SU-DHL-6 (cell line): ENCODE data around the gene FREY1.

Experiments
- EZH2phosphoT487 ChIP-seq: fragments of 200-600 bp; sonication (generic), shearing (Covaris generic); conservative IDR thresholded peaks from 2 replicates; pipeline ENCODE4 v1.6.1; 2018; ENCODE audit warnings: mild to moderate bottlenecking, antibody characterized with exemption, low read length, moderate library complexity, mixed read lengths
- TF ChIP-seq, protein P1 (sequence below): fragments of 200-600 bp; sonication (generic); IDR thresholded peaks from one replicate; pipeline ENCODE4 v1.5.1; 2017; ENCODE audit warnings: antibody characterized with exemption, mild to moderate bottlenecking, low read length, moderate library complexity; ENCODE audit not compliant: insufficient read depth, poor library complexity, severe bottlenecking

DNA sequence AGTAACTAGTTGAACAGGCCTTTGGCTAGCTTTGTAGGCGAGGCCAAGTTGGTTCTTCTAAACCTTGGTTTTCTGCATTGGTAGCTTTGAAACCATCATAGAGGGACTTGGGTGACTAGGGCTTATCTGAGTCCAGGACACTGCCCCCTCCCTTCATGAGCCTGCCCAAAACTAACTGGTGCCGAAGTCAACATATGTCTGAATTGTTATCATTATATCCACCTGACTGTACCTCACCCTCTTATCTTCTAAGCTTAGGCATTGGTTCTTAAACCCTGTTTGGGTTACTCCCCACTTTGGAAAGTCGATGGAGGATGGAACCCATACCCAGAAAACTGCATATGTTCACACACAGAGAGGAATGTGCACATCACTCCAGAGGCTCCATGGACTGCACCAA is 29.2 kb downstream of the FREY1 start:
- TF ChIP-seq, protein P1, sequence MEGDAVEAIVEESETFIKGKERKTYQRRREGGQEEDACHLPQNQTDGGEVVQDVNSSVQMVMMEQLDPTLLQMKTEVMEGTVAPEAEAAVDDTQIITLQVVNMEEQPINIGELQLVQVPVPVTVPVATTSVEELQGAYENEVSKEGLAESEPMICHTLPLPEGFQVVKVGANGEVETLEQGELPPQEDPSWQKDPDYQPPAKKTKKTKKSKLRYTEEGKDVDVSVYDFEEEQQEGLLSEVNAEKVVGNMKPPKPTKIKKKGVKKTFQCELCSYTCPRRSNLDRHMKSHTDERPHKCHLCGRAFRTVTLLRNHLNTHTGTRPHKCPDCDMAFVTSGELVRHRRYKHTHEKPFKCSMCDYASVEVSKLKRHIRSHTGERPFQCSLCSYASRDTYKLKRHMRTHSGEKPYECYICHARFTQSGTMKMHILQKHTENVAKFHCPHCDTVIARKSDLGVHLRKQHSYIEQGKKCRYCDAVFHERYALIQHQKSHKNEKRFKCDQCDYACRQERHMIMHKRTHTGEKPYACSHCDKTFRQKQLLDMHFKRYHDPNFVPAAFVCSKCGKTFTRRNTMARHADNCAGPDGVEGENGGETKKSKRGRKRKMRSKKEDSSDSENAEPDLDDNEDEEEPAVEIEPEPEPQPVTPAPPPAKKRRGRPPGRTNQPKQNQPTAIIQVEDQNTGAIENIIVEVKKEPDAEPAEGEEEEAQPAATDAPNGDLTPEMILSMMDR, result no peak
- no peak for TF ChIP-seq EZH2phosphoT487
